ENCODE data around the gene JAZF1.
A peak's percentile ranks its signal among the peaks of the same experiment; 100 is the strongest.

Gene JAZF1

GRCh38 chr7:28081016-28081415, 99.6 kb downstream of the JAZF1 start:
- no peak for TF ChIP-seq YY1 (IDR thresholded peaks at IDR 0.05; ENCODE audit: low read depth)
- TF ChIP-seq TAF1 (IDR thresholded peaks at IDR 0.05; ENCODE audit: low read depth): no peak
- TF ChIP-seq, protein P1, sequence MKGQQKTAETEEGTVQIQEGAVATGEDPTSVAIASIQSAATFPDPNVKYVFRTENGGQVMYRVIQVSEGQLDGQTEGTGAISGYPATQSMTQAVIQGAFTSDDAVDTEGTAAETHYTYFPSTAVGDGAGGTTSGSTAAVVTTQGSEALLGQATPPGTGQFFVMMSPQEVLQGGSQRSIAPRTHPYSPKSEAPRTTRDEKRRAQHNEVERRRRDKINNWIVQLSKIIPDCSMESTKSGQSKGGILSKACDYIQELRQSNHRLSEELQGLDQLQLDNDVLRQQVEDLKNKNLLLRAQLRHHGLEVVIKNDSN (IDR thresholded peaks at IDR 0.05): no peak
- no peak for TF ChIP-seq TCF12 (IDR thresholded peaks at IDR 0.05; ENCODE audit: low read depth)
- TF ChIP-seq, protein P2, sequence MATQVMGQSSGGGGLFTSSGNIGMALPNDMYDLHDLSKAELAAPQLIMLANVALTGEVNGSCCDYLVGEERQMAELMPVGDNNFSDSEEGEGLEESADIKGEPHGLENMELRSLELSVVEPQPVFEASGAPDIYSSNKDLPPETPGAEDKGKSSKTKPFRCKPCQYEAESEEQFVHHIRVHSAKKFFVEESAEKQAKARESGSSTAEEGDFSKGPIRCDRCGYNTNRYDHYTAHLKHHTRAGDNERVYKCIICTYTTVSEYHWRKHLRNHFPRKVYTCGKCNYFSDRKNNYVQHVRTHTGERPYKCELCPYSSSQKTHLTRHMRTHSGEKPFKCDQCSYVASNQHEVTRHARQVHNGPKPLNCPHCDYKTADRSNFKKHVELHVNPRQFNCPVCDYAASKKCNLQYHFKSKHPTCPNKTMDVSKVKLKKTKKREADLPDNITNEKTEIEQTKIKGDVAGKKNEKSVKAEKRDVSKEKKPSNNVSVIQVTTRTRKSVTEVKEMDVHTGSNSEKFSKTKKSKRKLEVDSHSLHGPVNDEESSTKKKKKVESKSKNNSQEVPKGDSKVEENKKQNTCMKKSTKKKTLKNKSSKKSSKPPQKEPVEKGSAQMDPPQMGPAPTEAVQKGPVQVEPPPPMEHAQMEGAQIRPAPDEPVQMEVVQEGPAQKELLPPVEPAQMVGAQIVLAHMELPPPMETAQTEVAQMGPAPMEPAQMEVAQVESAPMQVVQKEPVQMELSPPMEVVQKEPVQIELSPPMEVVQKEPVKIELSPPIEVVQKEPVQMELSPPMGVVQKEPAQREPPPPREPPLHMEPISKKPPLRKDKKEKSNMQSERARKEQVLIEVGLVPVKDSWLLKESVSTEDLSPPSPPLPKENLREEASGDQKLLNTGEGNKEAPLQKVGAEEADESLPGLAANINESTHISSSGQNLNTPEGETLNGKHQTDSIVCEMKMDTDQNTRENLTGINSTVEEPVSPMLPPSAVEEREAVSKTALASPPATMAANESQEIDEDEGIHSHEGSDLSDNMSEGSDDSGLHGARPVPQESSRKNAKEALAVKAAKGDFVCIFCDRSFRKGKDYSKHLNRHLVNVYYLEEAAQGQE (IDR thresholded peaks at IDR 0.05; ENCODE audit: low read depth): no peak
- no peak for TF ChIP-seq CEBPB (IDR thresholded peaks at IDR 0.05)
- TF ChIP-seq ZBTB7A (IDR thresholded peaks at IDR 0.05; ENCODE audit: low read depth): no peak
- TF ChIP-seq EP300 (IDR thresholded peaks at IDR 0.05; ENCODE audit: borderline replicate concordance): no peak
- no peak for TF ChIP-seq CREB1 (IDR thresholded peaks at IDR 0.05; ENCODE audit: low read depth)
- no peak for TF ChIP-seq TEAD4 (IDR thresholded peaks at IDR 0.05)
- no peak for TF ChIP-seq EGR1 (IDR thresholded peaks at IDR 0.05)
- TF ChIP-seq FOXM1 (IDR thresholded peaks at IDR 0.05; ENCODE audit: borderline replicate concordance, low read depth): no peak

- TF ChIP-seq MAX (IDR thresholded peaks at IDR 0.05) (no peak), TAF1 (IDR thresholded peaks at IDR 0.05; ENCODE audit: low read depth) (no peak), TEAD4 (IDR thresholded peaks at IDR 0.05) (0 out of 2 replicates have a peak, but pooled peaks have one; percentile 26), CREB1 (IDR thresholded peaks at IDR 0.05; ENCODE audit: low read depth) (no peak), RAD21 (IDR thresholded peaks at IDR 0.05; ENCODE audit: low read depth) (peak; percentile 65), YY1 (IDR thresholded peaks at IDR 0.05; ENCODE audit: low read depth) (no peak)
Measured at GRCh38 chr7:28078036-28078901, 102.3 kb downstream of the JAZF1 start.

DNA sequence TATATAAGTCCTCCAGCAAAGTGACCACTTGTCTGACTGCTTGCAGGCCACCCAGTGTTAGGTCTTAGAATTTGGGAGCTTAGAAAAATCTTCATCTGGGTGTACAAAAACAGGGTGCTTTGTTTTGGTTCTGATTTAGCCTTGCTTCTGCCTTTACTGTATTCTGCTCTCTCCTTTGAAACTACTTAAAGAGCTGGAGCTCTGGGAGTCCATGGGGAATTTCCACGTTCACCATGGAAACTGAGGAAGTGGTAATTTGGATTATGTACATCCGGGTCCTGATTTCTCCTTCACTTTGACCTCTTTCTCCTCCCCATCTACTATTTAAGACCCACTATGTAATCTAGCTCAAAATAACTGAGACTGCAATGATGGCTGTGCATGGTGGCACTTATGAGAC, 103.0 kb downstream of the JAZF1 start:
- TF ChIP-seq EGR1 (IDR thresholded peaks at IDR 0.05) (no peak), NFIC (IDR thresholded peaks at IDR 0.05) (no peak), MAX (IDR thresholded peaks at IDR 0.05) (no peak), TEAD4 (IDR thresholded peaks at IDR 0.05) (no peak), YY1 (IDR thresholded peaks at IDR 0.05; ENCODE audit: low read depth) (no peak), TCF12 (IDR thresholded peaks at IDR 0.05; ENCODE audit: low read depth) (no peak), CEBPB (IDR thresholded peaks at IDR 0.05) (no peak), ZBTB7A (IDR thresholded peaks at IDR 0.05; ENCODE audit: low read depth) (no peak), CREB1 (IDR thresholded peaks at IDR 0.05; ENCODE audit: low read depth) (no peak), FOXM1 (IDR thresholded peaks at IDR 0.05; ENCODE audit: borderline replicate concordance, low read depth) (no peak), EP300 (IDR thresholded peaks at IDR 0.05; ENCODE audit: borderline replicate concordance) (no peak), RAD21 (IDR thresholded peaks at IDR 0.05; ENCODE audit: low read depth) (no peak), TAF1 (IDR thresholded peaks at IDR 0.05; ENCODE audit: low read depth) (no peak)
- TF ChIP-seq, protein P2 (IDR thresholded peaks at IDR 0.05; ENCODE audit: low read depth): no peak
- TF ChIP-seq, protein P1 (IDR thresholded peaks at IDR 0.05): no peak

GRCh38 chr7:28076423-28077200, 104.0 kb downstream of the JAZF1 start:
- TF ChIP-seq EP300 (IDR thresholded peaks at IDR 0.05; ENCODE audit: borderline replicate concordance) (no peak), CEBPB (IDR thresholded peaks at IDR 0.05) (no peak), TCF12 (IDR thresholded peaks at IDR 0.05; ENCODE audit: low read depth) (no peak), YY1 (IDR thresholded peaks at IDR 0.05; ENCODE audit: low read depth) (no peak), FOXM1 (IDR thresholded peaks at IDR 0.05; ENCODE audit: borderline replicate concordance, low read depth) (no peak), NFIC (IDR thresholded peaks at IDR 0.05) (no peak), TEAD4 (IDR thresholded peaks at IDR 0.05) (no peak), ZBTB7A (IDR thresholded peaks at IDR 0.05; ENCODE audit: low read depth) (no peak), CREB1 (IDR thresholded peaks at IDR 0.05; ENCODE audit: low read depth) (no peak), TAF1 (IDR thresholded peaks at IDR 0.05; ENCODE audit: low read depth) (no peak)
- TF ChIP-seq, protein P1 (IDR thresholded peaks at IDR 0.05): no peak
- TF ChIP-seq, protein P2 (IDR thresholded peaks at IDR 0.05; ENCODE audit: low read depth): no peak
